ENCODE results near the gene PRDX4. TPM values are rescaled to one million over a fixed set of nuclear protein-coding genes. Genes with fewer than 3 reads are reported as not detected.

Gene PRDX4
- total RNA-seq, result 10 to 100 TPM; 27.3 to 81.8 (median 38.8) TPM
- polyA plus RNA-seq, result 100 to 1,000 TPM in 1 of 2 donors, 10 to 100 TPM in 1; 15.3 to 134 TPM
- long read RNA-seq, donor 1, transcript PRDX4-202 (7 exons, 1,005 nt), result major isoform, 44 of 49 reads
- long read RNA-seq, donor 1, partial matches to known transcripts, result 4 of 49 reads
- long read RNA-seq, donor 1, other reads (novel, unspliced or antisense), result 1 of 49 reads
- long read RNA-seq, donor 2, transcript PRDX4-202 (7 exons, 1,005 nt), result major isoform, 60 of 71 reads
- long read RNA-seq, donor 2, partial matches to known transcripts, result 10 of 71 reads
- long read RNA-seq, donor 2, other reads (novel, unspliced or antisense), result 1 of 71 reads
- long read RNA-seq, donor 3, transcript PRDX4-202 (7 exons, 1,005 nt), result major isoform, 52 of 53 reads
- long read RNA-seq, donor 3, partial matches to known transcripts, result 0 of 53 reads
- long read RNA-seq, donor 3, other reads (novel, unspliced or antisense), result 1 of 53 reads

GRCh38 chrX:23667239-23668177, at the start of gene PRDX4:
TSS of gene PRDX4 (plus strand) at chrX:23667493. CDS start at chrX:23667571, 78 bp downstream.
- H3K9me3 ChIP-seq, result no peaks in the 10 kb centered on the region
- peaks cover 0 to 19% (median 5%) of the 10 kb centered on the region in 9 donors for H3K4me1 ChIP-seq
- intact Hi-C loops (cut with DNase I), result no loop called here
- DNase-seq, result peak; percentile 89 to 90
- peak within 1 kb of the TSS; percentile 58 to 88 (median 78) for H3K27ac ChIP-seq
- WGBS, 2 donors, result 0 to 1% methylated on average over 37 to 73 of the region's 73 CpGs
- H3K36me3 ChIP-seq, result peaks cover 0 to 14% (median 0%) of the 10 kb centered on the region in 9 donors
- peak; percentile 98 to 100 (median 99) for ATAC-seq
- peak in 2 of 9 donors; percentile 9 to 12 for TF ChIP-seq CTCF (IDR thresholded peaks at IDR 0.05)
- peak within 1 kb of the TSS; percentile 55 to 83 (median 68) for H3K4me3 ChIP-seq
- peaks cover 0 to 9% (median 0%) of the 10 kb centered on the region in 7 donors for H3K27me3 ChIP-seq

GRCh38 chrX:23621621-23622265, 45.5 kb upstream of the PRDX4 start:
- no peak for ATAC-seq
- WGBS, 2 donors, result 87 to 96% methylated on average over 5 of the region's 5 CpGs
- H3K27me3 ChIP-seq, result peaks cover 0 to 21% (median 0%) of the 10 kb centered on the region in 7 donors
- TF ChIP-seq CTCF (IDR thresholded peaks at IDR 0.05), result no peak
- no peaks in the 10 kb centered on the region for H3K36me3 ChIP-seq
- no peaks in the 10 kb centered on the region for H3K9me3 ChIP-seq
- intact Hi-C loops (cut with DNase I), result no loop called here
- no peaks in the 10 kb centered on the region for H3K4me1 ChIP-seq
- H3K4me3 ChIP-seq, result no peak overlapping the region
- no peak for DNase-seq
- H3K27ac ChIP-seq, result no peak overlapping the region

DNA sequence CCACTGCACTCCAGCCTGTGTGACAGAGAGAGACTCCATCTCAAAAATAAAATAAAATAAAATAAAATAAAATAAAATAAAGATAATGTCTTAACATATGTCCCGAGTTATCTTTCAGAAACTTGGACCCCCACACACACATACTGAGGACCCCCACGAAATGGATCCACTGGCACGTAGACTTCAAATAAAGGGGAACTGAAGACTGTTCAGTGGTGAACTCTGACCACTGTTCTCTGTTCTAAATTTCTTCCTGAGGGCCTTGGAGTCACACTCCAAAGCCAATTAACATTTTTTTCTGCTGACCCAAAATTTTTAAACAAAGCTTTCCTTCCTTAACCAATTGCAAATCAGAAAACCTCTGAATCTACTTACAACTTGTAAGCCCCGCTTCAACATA, 43.5 kb upstream of the PRDX4 start:
- DNase-seq (no peak), ATAC-seq (no peak)
- TF ChIP-seq CTCF (IDR thresholded peaks at IDR 0.05), result no peak
- no peaks in the 10 kb centered on the region for H3K4me1 ChIP-seq
- H3K27me3 ChIP-seq, result peaks cover 0 to 15% (median 0%) of the 10 kb centered on the region in 7 donors
- WGBS, 2 donors, result 85 to 88% methylated on average over 4 of the region's 4 CpGs
- no peaks in the 10 kb centered on the region for H3K36me3 ChIP-seq
- intact Hi-C loops (cut with DNase I), result no loop called here
- no peaks in the 10 kb centered on the region for H3K9me3 ChIP-seq
- no peak overlapping the region for H3K27ac ChIP-seq
- H3K4me3 ChIP-seq, result no peak overlapping the region

- Histone ChIP-seq H3K36me3 (no peaks in the 10 kb centered on the region), H3K27ac (no peak overlapping the region), H3K4me3 (no peak overlapping the region), H3K9me3 (no peaks in the 10 kb centered on the region), H3K4me1 (no peaks in the 10 kb centered on the region), H3K27me3 (peaks cover 0 to 15% (median 0%) of the 10 kb centered on the region in 7 donors)
- no peak for DNase-seq
- 71 to 77% methylated on average over 1 of the region's 1 CpG for WGBS, 2 donors
- intact Hi-C loops (cut with DNase I), result no loop called here
- no peak for ATAC-seq
- no peak for TF ChIP-seq CTCF (IDR thresholded peaks at IDR 0.05)
These were observed 40.6 kb upstream of the PRDX4 start for GRCh38 chrX:23626651-23627050.
